ENCODE measurements around the gene CCDC149. TPM values are rescaled to one million over a fixed set of nuclear protein-coding genes. Genes with fewer than 3 reads are reported as not detected.

The CCDC149 gene
- polyA plus RNA-seq, 1 experiment = 13.9 TPM

GRCh38 chr4:24783506-24783905, 129.3 kb downstream of the CCDC149 start:
- CTCF ChIA-PET = no interaction called here
- no peaks in the 10 kb centered on the region for H3K27me3 ChIP-seq (ENCODE audit: control insufficient read depth, insufficient read depth, low read length)
- 0 out of 2 replicates have a peak, but pooled peaks cover 2% of the 10 kb centered on the region for H3K9me3 ChIP-seq (ENCODE audit: control insufficient read depth, insufficient read depth, low read length)
- H3K4me3 ChIP-seq (ENCODE audit: low read depth, low read length) = no peak overlapping the region
- POLR2A ChIA-PET = no interaction called here
- H3K27ac ChIP-seq (ENCODE audit: low read depth, low read length) = no peak overlapping the region
- no peak for DNase-seq (ENCODE audit: low read depth, low spot score)
- TF ChIP-seq CTCF (IDR thresholded peaks at IDR 0.05; ENCODE audit: low read depth, low read length) = no peak

GRCh38 chr4:24781999-24782745, 130.7 kb downstream of the CCDC149 start:
- DNase-seq (ENCODE audit: low read depth, low spot score) = no peak
- Histone ChIP-seq H3K9me3 (ENCODE audit: control insufficient read depth, insufficient read depth, low read length) (0 out of 2 replicates have a peak, but pooled peaks cover 2% of the 10 kb centered on the region), H3K4me3 (ENCODE audit: low read depth, low read length) (no peak overlapping the region), H3K27ac (ENCODE audit: low read depth, low read length) (no peak overlapping the region), H3K27me3 (ENCODE audit: control insufficient read depth, insufficient read depth, low read length) (no peaks in the 10 kb centered on the region)
- POLR2A ChIA-PET = no interaction called here
- TF ChIP-seq CTCF (IDR thresholded peaks at IDR 0.05; ENCODE audit: low read depth, low read length) = no peak
- CTCF ChIA-PET = interaction anchor here (0.7 kb wide), 1 partner anchor 14 kb away, joined by 3 read pairs; the partner anchor contains the start of gene SOD3

- ChIA-PET POLR2A (no interaction called here), CTCF (no interaction called here)
- Histone ChIP-seq H3K27ac (ENCODE audit: low read depth, low read length) (no peak overlapping the region), H3K27me3 (ENCODE audit: control insufficient read depth, insufficient read depth, low read length) (no peaks in the 10 kb centered on the region), H3K4me3 (ENCODE audit: low read depth, low read length) (no peak overlapping the region), H3K9me3 (ENCODE audit: control insufficient read depth, insufficient read depth, low read length) (0 out of 2 replicates have a peak, but pooled peaks cover 1% of the 10 kb centered on the region)
- DNase-seq (ENCODE audit: low read depth, low spot score) = no peak
- TF ChIP-seq CTCF (IDR thresholded peaks at IDR 0.05; ENCODE audit: low read depth, low read length) = no peak
Observed at GRCh38 chr4:24780936-24781495, 131.8 kb downstream of the CCDC149 start.

GRCh38 chr4:24778464-24779225, 134.2 kb downstream of the CCDC149 start:
- POLR2A ChIA-PET = interaction anchor here (1.3 kb wide), 1 partner anchor 14 kb away, joined by 4 read pairs; no protein-coding TSS in a partner anchor
- Histone ChIP-seq H3K27me3 (ENCODE audit: control insufficient read depth, insufficient read depth, low read length) (no peaks in the 10 kb centered on the region), H3K4me3 (ENCODE audit: low read depth, low read length) (no peak overlapping the region), H3K9me3 (ENCODE audit: control insufficient read depth, insufficient read depth, low read length) (no peaks in the 10 kb centered on the region), H3K27ac (ENCODE audit: low read depth, low read length) (peak overlapping the region; percentile 47)
- CTCF ChIA-PET = no interaction called here
- TF ChIP-seq CTCF (IDR thresholded peaks at IDR 0.05; ENCODE audit: low read depth, low read length) = no peak
- peak; percentile 94 for DNase-seq (ENCODE audit: low read depth, low spot score)
